ENCODE data around the gene AMOT.

The AMOT gene

DNA sequence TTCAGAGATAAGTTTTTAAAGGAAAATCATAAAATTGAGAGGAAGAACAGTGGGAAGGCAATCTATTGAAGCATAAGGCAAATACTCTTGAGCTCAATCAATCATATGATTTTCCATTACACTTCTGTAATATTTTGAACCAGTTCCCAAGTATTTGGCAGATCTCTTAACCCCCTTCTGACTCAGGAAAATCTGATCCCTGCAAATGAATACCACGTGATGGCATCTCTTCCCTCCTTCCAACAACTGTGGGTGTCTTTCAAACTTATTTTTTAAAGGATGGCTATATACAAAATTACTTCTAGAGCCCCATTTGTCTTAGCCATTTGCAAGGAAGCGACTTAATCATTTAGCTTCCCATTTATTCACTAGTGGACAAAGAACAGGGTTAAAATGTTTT is 41.9 kb downstream of the AMOT start:
- DNase-seq = no peak

DNA sequence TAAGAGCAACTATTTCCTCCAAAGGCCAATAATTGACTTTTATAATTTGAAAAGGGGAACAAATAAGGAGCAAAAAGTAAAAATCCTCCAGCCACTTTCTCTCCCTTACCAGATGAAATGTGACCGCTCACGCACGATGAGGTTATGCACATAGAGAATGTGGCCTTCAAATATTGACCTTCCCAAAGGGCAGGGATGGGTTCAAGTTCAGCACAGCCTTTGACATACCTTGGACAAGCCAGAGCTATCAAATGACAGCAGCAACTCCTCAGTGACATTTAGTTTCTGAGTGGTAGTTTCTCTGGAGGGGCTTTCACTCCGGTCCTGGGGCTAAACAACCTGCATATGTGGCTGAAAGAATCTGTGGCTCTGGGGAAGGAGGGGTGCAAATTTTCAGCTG is 50.7 kb downstream of the AMOT start:
- DNase-seq = no peak

DNA sequence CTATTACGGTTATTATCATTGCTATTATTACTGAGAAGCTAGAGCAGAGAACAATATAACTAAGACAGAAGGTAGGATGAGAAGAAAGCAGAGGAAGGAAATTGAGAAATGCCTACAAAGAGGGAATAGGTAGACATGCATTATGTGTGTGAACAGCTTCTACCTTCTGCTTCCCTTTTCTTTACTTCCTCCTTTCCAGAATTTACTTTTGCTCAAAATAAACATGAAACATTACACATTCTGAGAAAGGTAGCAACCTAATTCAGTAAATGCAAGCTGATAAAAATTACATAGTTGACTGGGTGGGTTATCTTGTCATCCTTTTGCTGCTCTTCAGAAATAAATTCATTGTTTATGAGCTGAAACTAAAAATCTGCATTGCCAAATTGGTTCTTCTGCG is 54.6 kb downstream of the AMOT start:
- no peak for DNase-seq

DNA sequence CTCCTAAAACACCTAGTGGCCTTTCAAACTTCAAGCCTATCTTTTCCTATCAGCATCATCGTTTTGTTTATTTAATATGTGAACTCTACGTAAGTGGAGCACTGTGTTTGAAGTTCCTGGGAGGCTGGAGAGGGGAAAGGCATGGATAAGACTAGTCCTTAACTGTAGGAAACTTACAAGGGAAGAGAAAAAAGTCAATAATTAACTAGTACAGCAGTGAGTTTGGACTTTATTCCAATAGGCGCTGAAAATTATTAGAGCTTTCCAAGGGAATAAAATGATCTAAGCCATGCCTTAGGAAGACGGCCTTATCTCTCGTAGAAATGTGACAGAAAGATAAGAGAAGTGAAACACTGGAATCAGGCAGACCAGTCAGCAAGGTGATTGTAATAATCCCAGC is 55.3 kb downstream of the AMOT start:
- no peak for DNase-seq

DNA sequence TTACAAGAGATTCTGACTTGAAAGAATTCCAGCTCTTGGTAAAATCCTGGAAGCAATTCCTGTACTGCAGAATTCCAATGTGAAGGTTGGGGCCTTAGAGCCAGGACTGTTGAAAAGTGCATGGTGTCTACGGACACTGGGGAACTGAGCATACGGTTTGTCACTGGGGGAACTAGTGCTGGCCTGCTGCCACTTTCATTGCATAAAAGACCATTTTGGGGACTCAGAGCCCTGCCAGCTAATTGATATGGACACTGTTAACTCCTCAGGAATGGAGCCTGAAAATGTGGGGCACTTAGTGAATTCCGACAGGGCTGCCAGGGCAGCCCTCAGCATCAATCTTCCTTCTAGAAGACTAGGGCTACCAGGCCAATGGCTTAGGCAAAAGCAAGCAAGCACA is 55.9 kb downstream of the AMOT start:
- no peak for DNase-seq

DNA sequence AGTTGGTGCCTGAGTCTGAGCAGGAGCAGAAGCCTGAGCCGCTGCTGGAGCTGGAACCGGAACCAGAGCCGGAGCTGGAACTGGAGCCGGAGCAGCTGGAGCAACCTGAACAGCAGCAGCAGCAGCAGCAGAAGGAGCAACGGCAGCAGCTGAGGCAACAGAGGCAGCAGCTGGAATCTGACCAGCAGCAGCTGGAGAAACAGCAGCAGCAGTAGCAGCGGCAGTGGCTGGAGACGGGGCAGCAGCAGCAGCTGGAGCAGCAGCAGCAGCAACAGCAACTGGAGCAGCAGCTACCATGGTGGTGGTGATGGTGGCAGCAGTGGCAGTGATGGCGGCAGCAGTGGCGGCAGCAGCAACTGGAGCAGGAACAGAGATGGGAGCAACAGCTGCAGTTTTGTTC is 61.5 kb downstream of the AMOT start:
- no peak for DNase-seq

DNA sequence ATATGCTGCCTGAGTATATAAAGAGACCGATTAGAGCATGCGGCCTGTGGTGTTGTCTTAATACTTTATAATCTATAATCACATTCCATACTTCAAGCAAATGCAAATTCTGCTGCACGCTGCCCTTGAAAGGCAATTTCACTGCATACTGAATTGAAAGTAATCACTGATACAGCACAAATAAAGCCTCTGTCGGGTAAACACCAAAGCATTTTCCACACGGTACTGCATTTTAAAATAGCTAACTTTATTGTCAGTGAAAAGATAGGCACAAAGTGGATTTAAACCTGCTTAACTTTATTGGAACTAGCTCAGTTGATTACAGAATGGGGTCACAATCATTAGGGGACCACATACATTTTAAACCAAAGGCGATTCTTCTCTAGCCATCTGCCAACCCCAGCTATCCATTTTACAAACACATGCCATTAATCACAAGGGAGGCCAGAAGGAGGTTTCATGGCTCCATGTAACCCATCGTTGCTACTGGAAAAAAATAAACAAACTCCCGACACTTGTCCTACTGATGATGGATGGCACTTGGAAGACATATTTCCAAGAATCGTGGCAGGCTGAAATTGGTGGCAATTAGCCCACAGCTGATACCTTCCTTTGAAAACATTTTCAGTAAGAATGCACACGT is 65.9 kb downstream of the AMOT start:
- DNase-seq = no peak

DNA sequence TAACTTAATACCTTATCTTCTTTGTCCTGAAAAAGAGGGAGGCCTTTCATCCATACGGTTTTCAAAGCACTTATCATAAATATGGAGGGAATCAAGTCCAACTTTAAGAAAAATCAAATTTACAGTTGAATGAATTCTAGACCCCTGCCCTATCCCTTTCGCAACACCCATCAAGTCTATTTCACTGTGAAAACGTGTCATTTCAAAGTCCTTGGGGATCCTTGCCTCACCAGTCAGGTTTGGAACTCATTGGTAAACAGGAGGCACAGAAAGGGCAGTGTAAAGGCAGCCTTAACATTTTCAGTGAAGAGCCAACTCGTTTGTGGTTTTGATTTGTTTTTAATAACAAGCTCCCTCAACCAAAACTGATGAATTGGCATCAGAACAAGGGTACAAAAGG is 66.5 kb downstream of the AMOT start:
- no peak for DNase-seq

DNA sequence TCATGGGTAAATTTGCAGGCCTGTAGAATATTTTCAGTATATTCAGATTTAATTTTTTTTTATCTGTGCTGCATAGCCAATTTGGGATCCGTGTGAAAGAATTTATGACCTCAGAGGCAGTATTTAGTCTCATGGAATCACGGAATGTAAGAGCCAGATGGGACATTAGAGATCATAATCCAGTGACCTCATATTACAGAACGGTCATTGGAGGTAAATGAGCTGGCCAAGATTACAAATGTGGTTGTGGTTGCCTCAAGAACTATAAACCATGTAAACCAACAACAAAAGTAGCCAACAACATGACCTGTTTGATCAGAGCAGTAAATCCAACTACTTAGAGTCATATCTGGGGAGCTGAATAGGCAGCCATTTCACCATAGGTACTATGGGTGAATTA is 71.6 kb downstream of the AMOT start:
- no peak for DNase-seq

DNA sequence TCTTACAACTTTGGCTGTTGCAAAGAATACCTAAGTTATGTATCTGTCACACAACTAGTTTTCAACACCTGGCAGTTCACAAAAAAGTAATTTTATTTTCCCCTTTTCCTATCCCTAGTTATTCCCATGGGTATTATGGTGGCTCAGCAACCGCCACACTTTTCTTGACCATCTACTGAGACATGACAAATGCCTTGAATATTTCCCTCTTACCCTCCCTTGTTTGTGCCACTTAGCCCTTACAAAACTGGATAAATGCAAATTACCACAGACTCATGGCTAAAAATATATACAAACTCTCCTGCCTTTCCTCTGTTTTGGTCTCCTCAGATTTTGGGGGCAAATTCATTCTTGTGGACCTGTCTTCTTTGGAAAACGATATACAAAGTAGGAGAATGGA is 72.1 kb downstream of the AMOT start:
- DNase-seq = no peak

DNA sequence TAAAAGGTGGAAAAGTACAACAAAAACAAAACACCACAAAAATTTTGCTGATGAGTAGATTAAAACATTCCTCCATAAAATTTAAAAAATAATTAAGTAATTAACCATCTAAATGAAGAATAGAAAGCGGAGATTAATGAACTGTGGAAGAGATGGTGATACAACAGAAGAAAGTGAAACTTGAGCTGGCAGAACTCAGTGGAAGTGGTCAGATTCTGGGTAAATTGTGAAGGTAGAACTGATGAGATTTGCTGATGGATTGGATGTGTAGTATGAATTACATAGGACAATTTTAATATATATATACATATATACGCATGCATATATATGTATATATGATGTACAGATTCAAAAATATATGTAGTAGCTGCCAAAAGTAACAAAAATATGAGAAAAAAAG is 73.9 kb downstream of the AMOT start:
- no peak for DNase-seq

DNA sequence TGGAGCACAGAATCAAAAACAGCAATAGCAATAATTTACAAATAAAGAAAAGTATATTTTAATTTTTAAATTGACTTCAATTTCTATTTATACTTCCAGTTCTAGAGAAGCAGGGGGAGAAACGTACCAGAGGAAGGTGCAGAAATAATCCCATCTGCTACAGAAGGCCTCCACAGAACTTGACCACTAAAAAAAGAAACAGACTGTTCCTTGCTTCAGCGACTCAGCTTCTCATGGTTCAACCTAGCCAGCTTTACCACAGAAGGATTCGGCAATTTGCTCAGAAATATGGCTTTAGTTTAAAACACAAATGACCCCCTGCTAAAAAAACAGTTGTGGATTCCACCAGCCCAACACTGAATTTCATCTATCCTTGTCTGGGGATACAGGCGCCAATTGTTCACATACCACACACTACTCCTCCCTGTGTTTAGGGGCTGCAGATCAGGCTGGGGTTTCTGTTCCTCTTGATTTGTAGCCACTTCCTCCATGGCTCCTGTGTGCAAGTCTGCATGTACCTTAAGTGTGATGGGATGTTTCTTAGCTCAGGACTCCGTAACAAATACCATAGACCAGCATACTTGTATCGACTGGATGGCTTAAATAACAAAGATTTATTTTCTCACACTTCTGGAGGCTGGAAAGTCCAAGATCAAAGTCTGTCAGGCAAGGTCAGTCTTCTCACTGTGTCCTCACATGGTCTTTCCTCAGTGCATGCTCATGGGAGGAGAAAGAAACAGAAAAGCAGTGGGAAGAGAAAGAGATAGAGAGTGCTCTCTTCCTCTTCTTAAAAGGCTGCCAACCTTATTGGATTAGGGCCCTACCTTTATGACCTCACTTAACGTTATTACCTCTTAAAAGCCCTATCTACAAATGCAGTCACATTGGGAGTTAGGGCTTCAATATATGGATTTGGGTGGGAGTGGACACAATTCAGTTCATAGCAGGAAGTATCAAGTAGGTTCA is 79.1 kb downstream of the AMOT start:
- no peak for DNase-seq

DNA sequence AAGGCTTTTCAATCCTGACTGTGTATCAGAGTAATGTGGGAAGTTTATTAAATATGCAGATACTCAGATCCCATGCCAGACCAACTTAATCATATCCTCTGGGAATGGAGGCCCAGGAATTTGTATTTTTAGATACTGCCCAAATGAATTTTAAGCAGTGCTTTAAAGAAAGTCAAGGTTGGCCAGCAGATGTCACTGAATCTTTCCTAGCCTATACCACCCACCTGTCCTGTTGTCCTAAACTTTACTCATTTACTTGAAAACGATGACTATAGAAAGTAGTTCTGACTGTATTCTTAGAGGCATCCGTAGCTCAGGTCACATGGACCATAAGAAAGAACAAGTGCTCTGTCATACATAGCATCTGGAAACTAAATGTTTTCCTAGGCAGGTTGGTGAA is 79.9 kb downstream of the AMOT start:
- DNase-seq = no peak

DNA sequence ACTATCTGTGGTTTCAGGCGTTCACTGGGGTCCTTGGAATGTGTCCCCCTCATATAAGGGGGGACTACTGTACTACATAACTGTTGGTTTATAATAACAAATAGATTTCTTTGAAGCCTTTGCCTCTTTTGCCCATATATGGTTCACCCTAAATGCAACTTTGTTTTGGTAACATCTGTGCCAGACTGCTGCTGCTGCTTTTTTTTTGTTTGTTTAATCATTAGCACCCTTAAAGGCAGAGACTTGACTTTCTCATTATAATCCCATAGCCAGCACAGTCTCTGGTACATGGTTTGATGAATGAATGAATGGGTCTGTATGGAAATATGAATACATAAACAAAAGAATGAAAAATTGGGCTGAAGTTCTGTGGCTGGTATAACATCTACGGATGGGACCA is 80.7 kb downstream of the AMOT start:
- DNase-seq = no peak

DNA sequence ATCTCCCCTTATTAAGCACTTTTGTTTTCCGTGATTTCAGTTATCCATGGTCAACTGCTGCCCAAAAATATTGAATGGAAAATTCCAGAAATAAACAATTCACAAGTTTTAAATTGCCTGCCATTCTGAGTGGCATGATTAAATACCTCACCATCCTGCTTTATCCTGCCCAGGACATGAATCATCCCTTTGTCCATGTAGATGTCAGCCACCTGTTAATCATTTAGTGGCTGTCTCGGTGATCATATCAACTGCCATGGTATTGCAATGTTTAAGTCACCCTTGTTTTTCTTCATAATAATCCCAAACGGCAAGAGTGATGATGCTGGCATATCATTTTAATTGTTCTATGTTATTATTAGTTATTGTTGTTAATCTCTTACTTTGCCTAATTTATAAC is 81.1 kb downstream of the AMOT start:
- DNase-seq = no peak

DNA sequence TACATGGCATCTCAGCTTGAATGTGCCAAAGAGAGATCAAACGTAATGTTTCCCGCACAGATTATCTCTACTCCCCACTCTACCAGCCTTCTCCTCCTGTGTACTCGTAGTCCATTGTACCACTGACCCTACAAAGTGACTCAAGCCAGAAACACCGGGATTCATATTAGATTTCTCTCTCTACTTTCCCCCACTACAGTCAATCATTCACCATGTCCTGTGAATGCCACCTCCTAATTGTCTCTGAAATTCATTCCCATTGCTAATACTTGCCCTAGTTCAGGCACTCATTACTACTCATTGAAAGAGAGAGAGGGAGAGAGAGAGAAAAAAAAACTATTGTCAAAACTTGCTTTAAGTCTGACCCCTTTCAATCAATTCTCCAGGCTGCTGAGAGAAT is 82.7 kb downstream of the AMOT start:
- no peak for DNase-seq

DNA sequence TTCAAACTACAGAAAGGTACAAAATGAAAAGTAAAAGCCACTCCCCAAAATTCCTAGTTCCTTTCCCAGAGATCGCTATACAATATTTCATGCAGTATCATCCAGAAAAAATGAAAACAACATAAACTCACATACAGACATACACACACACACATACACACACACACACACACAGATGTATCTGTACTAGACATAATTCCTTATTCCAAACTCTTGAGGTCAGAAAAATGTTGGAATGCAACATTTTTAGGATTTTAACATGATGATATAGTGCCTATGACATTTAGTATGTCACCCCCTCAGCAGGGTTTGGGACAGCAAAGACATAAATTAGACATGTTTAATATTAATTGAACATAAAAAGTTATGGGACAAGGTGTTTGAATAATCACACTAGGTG is 87.5 kb downstream of the AMOT start:
- no peak for DNase-seq

DNA sequence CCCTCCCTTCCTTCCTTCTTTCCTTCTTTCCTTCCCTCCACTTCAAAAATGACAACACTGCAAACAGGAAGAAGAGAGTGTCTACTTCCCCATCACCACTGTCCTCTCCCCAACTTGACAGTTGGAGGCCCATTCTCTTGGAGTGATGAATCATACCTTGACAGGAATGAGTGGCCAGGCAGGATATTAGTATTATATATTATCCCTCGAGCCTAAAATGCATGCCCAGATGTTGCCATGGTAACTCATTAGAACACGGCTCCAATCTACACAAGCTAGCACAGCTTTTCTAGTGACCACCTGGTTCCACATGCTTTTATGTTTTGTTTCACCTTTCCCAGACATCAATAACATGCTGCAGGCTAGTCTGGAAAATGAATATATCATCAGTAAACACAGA is 89.6 kb downstream of the AMOT start:
- no peak for DNase-seq

DNA sequence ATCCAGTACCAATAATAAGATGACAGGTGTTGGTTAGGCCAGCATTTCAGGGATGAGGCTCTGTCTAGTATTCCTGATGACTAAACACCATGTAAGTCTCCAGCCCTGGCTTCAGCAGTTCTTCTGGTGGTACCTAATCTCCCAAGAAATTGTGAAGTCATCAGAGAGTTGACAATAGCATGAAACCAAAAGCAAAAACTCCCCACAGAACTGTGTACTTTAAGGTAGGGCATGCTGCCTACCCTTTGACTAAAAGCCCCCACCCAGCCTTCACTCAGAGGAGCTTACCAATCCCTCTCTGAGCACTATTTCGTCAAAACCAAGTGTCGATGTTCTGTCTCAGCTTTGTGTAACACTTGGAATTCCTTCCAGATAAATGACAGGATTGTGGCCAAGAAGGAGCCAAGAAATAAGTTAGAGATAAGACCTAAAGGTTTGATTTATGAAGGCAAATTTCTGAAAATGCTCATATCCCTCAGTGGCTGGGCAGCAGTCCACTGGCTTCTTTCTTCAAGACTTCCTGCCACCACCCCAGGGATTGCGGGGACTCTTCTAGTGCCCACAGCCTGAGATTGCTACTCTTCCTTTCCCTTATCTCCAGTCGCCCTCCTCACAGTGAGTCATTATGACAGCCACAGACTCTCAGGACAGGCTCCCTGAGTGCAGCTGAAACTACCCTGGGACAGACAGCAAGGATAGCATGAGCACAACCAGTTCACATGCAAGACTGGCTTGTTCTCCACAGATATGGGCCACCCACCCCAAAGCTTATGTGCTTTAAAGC is 93.6 kb downstream of the AMOT start:
- DNase-seq = no peak

DNA sequence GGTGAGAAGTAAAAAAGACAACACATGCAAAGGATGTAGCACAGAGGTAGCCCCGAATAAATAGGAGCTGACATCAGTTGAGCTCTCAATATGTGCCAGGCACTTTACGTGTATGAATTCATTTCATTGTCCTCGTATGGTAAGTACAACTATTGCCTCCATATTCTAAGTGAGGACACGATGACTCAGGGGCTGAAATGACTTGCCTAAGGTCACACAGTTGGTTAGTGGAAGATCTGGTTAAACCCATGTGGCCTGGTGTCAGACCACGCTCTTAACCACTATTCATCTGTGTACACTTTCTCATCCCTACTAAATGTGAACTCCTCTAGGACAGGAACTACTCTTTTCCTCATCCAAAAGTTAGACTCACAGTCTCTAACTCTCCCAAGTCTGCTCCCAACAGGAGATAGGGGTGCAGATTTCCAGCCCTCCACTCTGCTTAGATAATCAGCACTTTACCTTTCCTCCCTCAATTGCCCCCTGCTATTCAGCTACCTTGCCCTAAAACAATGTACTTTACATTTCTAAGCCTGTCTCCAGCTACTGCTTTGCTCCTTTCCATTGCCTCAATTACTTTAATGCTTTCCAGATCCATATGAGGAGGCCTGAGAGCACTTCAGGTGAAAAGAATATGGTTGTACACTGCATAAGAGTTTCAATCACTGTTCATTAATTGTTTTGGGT is 102.1 kb downstream of the AMOT start:
- no peak for DNase-seq

DNA sequence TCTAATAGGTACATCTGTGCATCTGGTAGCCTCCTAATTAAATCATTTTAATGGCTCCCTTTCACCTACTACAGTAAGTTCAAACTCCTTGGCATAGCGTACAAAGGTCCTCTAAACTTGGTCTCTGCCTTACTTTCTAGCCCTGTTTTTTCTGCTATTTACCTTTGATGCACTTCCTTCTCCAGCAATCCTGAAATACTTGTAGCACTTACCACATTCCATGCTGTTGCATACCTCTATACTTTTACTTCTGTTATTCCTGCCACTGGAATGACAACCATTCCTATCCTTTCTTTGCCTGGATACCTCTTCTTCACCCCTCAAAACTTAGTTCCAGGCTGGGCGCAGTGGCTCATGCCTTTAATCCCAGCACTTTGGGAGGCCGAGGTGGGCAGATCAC is 104.3 kb downstream of the AMOT start:
- DNase-seq = no peak

DNA sequence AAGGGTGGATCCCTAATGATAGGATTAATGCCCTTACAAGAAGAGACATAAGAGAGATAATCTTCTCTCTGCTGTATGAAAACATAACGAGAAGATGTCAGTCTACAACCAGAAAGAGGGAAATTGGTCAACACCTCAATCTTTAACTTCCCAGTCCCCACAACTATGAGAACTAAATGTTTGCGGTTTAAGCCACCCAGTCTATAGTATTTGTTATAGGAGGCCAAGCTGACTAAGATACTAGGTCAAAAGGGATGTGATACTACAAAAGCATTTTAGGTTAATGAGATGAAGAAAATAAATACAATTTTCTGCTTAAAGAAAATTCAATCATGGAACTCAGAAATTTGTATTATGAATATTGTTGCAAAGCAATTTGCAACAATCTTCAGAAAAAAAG is 105.5 kb downstream of the AMOT start:
- DNase-seq = no peak

DNA sequence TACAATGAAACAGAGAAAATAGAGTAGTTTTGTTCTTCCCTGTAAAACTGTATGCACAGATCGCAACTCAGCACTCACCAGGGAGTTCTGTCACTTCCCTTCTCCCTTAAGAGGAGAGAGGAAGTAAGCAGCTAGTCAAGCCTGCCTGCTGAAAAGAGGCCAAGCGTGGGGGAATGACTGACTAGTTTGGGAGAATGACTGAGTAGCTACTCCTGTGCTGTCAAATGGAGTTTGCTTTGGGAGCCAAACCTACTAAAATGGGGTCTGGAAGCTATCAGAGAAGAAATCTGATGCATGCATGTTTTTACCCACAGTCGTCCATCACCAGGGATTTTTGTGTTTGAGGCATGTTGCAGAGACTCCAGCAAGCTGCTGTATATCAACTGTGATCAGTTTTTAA is 106.3 kb downstream of the AMOT start:
- no peak for DNase-seq
